ENCODE data around the gene DPYSL4.

The DPYSL4 gene

DNA sequence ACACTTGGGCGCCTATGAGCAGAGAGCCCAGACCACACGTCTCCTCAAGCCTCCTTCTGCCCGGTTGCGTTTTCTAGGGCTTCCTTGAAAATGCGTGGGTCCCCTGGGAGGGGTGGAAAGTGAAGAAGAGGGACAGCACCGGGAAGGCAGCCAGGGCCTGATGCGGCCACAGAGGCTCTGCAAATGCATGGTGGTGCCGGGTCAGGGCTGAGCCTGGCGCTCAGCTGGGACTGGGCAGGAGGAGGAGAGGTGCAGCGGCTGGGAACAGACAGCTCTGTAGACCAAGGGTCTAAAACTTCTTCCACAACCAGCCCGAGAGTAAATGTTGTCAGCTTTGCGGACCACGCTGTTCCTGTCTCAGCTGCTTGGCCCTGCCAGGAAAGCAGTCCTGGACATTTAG lies 1.6 kb downstream of the DPYSL4 start:
- no peaks in the 10 kb centered on the region for H3K36me3 ChIP-seq (ENCODE audit: control insufficient read depth, insufficient read depth, low read length)
- H3K4me3 ChIP-seq (ENCODE audit: low read depth, low read length) = peak overlapping the region; percentile 61
- peaks cover 41% of the 10 kb centered on the region for H3K27me3 ChIP-seq (ENCODE audit: control insufficient read depth, insufficient read depth, low read length)
- no peaks in the 10 kb centered on the region for H3K9me3 ChIP-seq (ENCODE audit: control insufficient read depth, insufficient read depth, low read length)
- no peak overlapping the region for H3K9ac ChIP-seq (ENCODE audit: low read depth, low read length)
- no peaks in the 10 kb centered on the region for H3K4me1 ChIP-seq (ENCODE audit: control insufficient read depth, insufficient read depth, low read length)

- no peaks in the 10 kb centered on the region for H3K36me3 ChIP-seq (ENCODE audit: control insufficient read depth, insufficient read depth, low read length)
- no peak overlapping the region for H3K4me3 ChIP-seq (ENCODE audit: low read depth, low read length)
- H3K27me3 ChIP-seq (ENCODE audit: control insufficient read depth, insufficient read depth, low read length) = peaks cover 34% of the 10 kb centered on the region
- H3K9ac ChIP-seq (ENCODE audit: low read depth, low read length) = no peak overlapping the region
- H3K9me3 ChIP-seq (ENCODE audit: control insufficient read depth, insufficient read depth, low read length) = no peaks in the 10 kb centered on the region
- H3K4me1 ChIP-seq (ENCODE audit: control insufficient read depth, insufficient read depth, low read length) = no peaks in the 10 kb centered on the region
Observed at GRCh38 chr10:132189016-132189415, 2.3 kb downstream of the DPYSL4 start.

GRCh38 chr10:132189810-132190422 lies 3.2 kb downstream of the DPYSL4 start:
- Histone ChIP-seq H3K9ac (ENCODE audit: low read depth, low read length) (no peak overlapping the region), H3K36me3 (ENCODE audit: control insufficient read depth, insufficient read depth, low read length) (no peaks in the 10 kb centered on the region), H3K4me3 (ENCODE audit: low read depth, low read length) (no peak overlapping the region), H3K27me3 (ENCODE audit: control insufficient read depth, insufficient read depth, low read length) (peaks cover 26% of the 10 kb centered on the region), H3K9me3 (ENCODE audit: control insufficient read depth, insufficient read depth, low read length) (no peaks in the 10 kb centered on the region), H3K4me1 (ENCODE audit: control insufficient read depth, insufficient read depth, low read length) (no peaks in the 10 kb centered on the region)

GRCh38 chr10:132192076-132192975 lies 5.6 kb downstream of the DPYSL4 start:
- H3K9ac ChIP-seq (ENCODE audit: low read depth, low read length) = no peak overlapping the region
- H3K27me3 ChIP-seq (ENCODE audit: control insufficient read depth, insufficient read depth, low read length) = peaks cover 17% of the 10 kb centered on the region
- no peak overlapping the region for H3K4me3 ChIP-seq (ENCODE audit: low read depth, low read length)
- H3K36me3 ChIP-seq (ENCODE audit: control insufficient read depth, insufficient read depth, low read length) = no peaks in the 10 kb centered on the region
- H3K4me1 ChIP-seq (ENCODE audit: control insufficient read depth, insufficient read depth, low read length) = no peaks in the 10 kb centered on the region
- no peaks in the 10 kb centered on the region for H3K9me3 ChIP-seq (ENCODE audit: control insufficient read depth, insufficient read depth, low read length)

DNA sequence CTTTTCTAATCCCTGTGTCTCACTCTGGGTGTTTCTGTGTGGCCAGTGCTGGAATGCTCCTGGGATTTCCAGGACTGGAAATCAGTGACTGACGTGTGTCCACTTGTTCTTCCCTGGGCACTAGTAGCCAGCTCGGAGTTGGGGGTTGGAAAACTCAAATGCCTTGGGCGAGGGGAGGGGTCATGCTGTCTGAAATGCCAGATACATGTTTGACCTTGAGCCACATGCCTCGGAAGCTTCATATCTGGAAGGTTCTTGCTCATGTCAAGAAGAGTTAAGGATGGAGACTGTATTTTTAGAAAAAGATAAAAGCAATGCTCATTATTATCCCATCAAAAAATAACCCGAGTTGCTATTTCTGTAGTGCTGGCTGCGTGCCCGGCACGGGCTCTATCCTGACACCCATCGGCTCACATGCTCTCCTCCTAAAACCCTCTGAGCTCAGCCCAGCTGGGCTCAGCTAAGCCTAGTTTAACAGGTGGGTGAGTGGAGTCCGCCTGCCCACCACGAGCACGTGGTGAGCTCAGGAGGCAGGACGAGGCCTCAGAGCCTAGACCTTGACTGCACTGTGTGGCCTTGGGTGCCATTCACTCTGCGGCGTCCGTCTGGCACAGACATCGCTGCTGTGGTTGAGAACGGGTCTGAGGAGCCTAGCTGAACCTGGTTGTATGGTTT lies 6.4 kb downstream of the DPYSL4 start:
- Histone ChIP-seq H3K36me3 (ENCODE audit: control insufficient read depth, insufficient read depth, low read length) (no peaks in the 10 kb centered on the region), H3K4me1 (ENCODE audit: control insufficient read depth, insufficient read depth, low read length) (no peaks in the 10 kb centered on the region), H3K9me3 (ENCODE audit: control insufficient read depth, insufficient read depth, low read length) (no peaks in the 10 kb centered on the region), H3K27me3 (ENCODE audit: control insufficient read depth, insufficient read depth, low read length) (peaks cover 9% of the 10 kb centered on the region), H3K4me3 (ENCODE audit: low read depth, low read length) (no peak overlapping the region), H3K9ac (ENCODE audit: low read depth, low read length) (no peak overlapping the region)

DNA sequence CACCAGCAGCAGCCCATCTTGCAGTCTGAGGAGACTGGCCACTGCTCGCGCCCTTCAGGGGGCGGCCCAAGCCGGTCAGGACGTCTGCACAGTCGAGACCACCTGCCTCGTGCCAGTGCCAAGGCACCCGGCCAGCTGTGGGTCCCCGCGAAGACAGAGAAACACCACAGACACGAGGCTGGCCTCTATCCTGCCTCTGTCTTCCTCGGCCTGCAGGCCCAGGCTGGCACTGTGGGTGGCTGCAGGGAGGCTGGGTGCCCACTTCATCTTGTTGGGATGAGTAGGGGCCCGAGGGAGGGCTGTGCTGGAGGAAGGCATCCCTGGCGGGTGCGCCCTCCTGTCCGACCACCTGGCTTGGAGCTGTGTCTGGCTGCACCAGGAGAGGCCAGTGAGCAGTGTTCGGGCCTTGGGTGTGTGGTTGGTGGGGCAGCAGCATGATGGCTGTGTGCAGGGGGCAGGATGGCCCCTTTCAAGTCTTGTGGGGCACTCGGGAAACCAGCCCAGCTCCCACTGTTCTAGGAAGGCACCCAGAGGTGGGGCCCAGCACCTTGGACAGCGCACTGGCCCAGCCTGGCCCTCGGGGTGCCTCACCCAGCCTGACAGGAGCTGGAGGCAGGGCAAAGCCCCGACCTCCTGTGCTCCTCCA lies 7.3 kb downstream of the DPYSL4 start:
- Histone ChIP-seq H3K9ac (ENCODE audit: low read depth, low read length) (no peak overlapping the region), H3K36me3 (ENCODE audit: control insufficient read depth, insufficient read depth, low read length) (peaks cover 3% of the 10 kb centered on the region), H3K4me1 (ENCODE audit: control insufficient read depth, insufficient read depth, low read length) (no peaks in the 10 kb centered on the region), H3K27me3 (ENCODE audit: control insufficient read depth, insufficient read depth, low read length) (peaks cover under 1% of the 10 kb centered on the region), H3K9me3 (ENCODE audit: control insufficient read depth, insufficient read depth, low read length) (no peaks in the 10 kb centered on the region), H3K4me3 (ENCODE audit: low read depth, low read length) (no peak overlapping the region)

DNA sequence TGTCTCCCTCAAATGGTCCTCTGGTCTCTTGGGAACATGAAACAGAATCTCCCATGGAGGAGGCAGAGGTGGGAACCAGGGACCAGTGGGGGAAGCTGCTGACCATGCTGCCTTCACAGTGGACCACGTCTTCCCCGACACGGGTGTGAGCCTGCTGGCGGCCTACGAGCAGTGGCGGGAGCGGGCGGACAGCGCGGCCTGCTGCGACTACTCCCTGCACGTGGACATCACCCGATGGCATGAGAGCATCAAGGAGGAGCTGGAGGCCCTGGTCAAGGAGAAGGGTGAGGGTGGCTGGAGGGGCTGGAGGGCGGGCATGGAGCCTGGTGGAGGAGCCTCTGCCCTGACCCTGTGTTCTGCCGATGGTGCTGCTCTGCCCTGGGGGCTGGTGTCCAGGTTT lies 8.0 kb downstream of the DPYSL4 start:
- Histone ChIP-seq H3K9me3 (ENCODE audit: control insufficient read depth, insufficient read depth, low read length) (no peaks in the 10 kb centered on the region), H3K9ac (ENCODE audit: low read depth, low read length) (no peak overlapping the region), H3K27me3 (ENCODE audit: control insufficient read depth, insufficient read depth, low read length) (no peaks in the 10 kb centered on the region), H3K4me1 (ENCODE audit: control insufficient read depth, insufficient read depth, low read length) (no peaks in the 10 kb centered on the region), H3K36me3 (ENCODE audit: control insufficient read depth, insufficient read depth, low read length) (peaks cover 3% of the 10 kb centered on the region), H3K4me3 (ENCODE audit: low read depth, low read length) (no peak overlapping the region)

- Histone ChIP-seq H3K27me3 (ENCODE audit: control insufficient read depth, insufficient read depth, low read length) (no peaks in the 10 kb centered on the region), H3K4me3 (ENCODE audit: low read depth, low read length) (no peak overlapping the region), H3K4me1 (ENCODE audit: control insufficient read depth, insufficient read depth, low read length) (no peaks in the 10 kb centered on the region), H3K36me3 (ENCODE audit: control insufficient read depth, insufficient read depth, low read length) (peaks cover 3% of the 10 kb centered on the region), H3K9me3 (ENCODE audit: control insufficient read depth, insufficient read depth, low read length) (no peaks in the 10 kb centered on the region), H3K9ac (ENCODE audit: low read depth, low read length) (no peak overlapping the region)
Observed at GRCh38 chr10:132195366-132196075, 8.8 kb downstream of the DPYSL4 start.

DNA sequence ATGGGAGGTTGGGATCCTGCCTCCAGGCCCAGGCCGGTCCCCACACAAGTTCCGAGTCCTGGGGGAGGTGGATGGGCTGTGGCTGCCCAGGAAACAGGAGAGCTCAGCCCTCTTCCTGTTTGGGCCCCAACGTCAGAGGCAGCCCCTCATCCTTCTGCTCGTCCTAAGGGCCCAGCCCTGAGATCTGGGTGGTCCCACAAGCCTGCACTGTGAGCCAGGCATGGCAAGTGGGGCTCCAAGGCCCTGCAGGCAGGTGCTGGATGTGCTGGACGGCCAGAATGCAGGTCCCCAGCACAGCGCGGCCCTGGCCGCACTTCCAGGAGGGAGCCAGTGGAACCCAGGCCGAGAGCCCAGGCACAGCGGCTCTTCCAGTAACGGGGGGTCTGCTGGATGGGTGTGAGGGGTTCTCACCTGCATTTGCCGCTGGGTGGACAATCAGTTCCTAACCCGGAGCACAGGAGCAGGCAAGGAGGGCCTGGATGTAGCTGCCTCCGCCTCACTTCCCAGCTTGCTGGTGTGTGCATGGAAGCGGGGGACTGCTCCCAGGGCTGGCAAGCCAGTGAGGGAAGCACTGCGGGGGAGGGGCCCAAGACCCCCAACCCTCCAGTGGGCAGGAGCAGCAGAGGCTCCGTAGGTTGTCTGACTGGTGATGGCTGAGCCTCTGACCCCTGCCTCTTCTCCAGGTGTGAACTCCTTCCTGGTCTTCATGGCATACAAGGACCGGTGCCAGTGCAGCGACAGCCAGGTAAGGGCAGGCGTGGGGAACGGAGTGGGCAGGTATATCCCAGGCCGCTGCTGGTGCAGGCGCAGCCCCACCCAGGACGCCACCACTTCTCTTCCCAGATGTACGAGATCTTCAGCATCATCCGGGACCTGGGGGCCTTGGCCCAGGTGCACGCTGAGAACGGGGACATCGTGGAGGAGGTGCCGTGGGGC lies 9.7 kb downstream of the DPYSL4 start:
- no peak overlapping the region for H3K9ac ChIP-seq (ENCODE audit: low read depth, low read length)
- H3K27me3 ChIP-seq (ENCODE audit: control insufficient read depth, insufficient read depth, low read length) = no peaks in the 10 kb centered on the region
- no peaks in the 10 kb centered on the region for H3K9me3 ChIP-seq (ENCODE audit: control insufficient read depth, insufficient read depth, low read length)
- no peaks in the 10 kb centered on the region for H3K4me1 ChIP-seq (ENCODE audit: control insufficient read depth, insufficient read depth, low read length)
- peaks cover 3% of the 10 kb centered on the region for H3K36me3 ChIP-seq (ENCODE audit: control insufficient read depth, insufficient read depth, low read length)
- H3K4me3 ChIP-seq (ENCODE audit: low read depth, low read length) = no peak overlapping the region

- Histone ChIP-seq H3K9ac (ENCODE audit: low read depth, low read length) (no peak overlapping the region), H3K4me1 (ENCODE audit: control insufficient read depth, insufficient read depth, low read length) (no peaks in the 10 kb centered on the region), H3K9me3 (ENCODE audit: control insufficient read depth, insufficient read depth, low read length) (no peaks in the 10 kb centered on the region), H3K36me3 (ENCODE audit: control insufficient read depth, insufficient read depth, low read length) (peaks cover 11% of the 10 kb centered on the region), H3K27me3 (ENCODE audit: control insufficient read depth, insufficient read depth, low read length) (no peaks in the 10 kb centered on the region), H3K4me3 (ENCODE audit: low read depth, low read length) (no peak overlapping the region)
Observed at GRCh38 chr10:132197271-132198067, 10.7 kb downstream of the DPYSL4 start.
